RPMI8226 (cell line): Measurements from ENCODE around the gene TMEM154.

ENCODE experiments used
- DNase-seq: peaks from one replicate; pipeline ENCODE4 v3.0.0-alpha.2; 2015

The TMEM154 gene

GRCh38 chr4:152626790-152627189 lies 53.0 kb downstream of the TMEM154 start:
- no peak for DNase-seq

GRCh38 chr4:152620915-152621314 lies 58.9 kb downstream of the TMEM154 start:
- DNase-seq, result no peak

DNA sequence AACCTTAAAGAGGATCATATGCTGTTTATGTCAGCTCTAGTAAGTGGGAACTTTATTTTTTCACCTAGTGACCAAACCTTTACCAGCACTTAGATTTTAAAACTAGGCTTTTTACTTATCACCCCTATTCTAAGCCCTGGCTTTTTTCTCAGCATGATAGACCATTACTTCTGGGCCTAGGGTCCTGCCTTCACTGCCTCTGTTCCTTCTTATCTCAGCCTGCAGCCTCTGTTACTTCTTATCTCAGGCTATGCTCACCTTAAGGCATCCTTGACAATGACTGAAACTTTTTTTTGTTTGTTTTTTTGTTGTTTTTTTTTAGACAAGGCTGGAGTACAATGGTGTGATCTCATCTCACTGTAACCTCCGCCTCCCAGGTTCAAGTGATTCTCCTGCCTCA lies 59.6 kb downstream of the TMEM154 start:
- DNase-seq, result no peak

DNA sequence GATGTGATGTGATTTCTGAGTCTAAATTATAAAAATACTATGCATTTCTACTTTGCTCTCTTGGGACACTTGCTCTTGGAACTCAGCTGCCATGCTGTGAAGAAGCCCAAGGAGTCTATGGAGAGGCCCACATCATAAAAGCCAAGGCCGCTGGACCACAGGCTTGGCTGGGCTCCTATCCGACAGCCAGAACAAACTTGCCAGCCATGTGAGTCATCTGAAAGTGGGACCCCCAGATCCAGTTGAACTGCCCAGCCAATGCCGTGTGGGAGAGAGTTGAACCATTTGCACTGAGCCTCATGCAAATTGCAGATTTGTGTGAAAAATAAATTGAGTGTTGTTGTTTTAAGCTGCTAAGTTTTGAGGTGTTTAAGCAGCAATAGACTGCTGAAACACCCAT lies 60.2 kb downstream of the TMEM154 start:
- no peak for DNase-seq

GRCh38 chr4:152618971-152619370 lies 60.8 kb downstream of the TMEM154 start:
- DNase-seq, result no peak

- no peak for DNase-seq
Observed at GRCh38 chr4:152616804-152617203, 63.0 kb downstream of the TMEM154 start.

- no peak for DNase-seq
Observed at GRCh38 chr4:152613841-152614721, 65.7 kb downstream of the TMEM154 start.

GRCh38 chr4:152613351-152613750 lies 66.4 kb downstream of the TMEM154 start:
- no peak for DNase-seq

- no peak for DNase-seq
Observed at GRCh38 chr4:152610131-152610530, 69.7 kb downstream of the TMEM154 start.

DNA sequence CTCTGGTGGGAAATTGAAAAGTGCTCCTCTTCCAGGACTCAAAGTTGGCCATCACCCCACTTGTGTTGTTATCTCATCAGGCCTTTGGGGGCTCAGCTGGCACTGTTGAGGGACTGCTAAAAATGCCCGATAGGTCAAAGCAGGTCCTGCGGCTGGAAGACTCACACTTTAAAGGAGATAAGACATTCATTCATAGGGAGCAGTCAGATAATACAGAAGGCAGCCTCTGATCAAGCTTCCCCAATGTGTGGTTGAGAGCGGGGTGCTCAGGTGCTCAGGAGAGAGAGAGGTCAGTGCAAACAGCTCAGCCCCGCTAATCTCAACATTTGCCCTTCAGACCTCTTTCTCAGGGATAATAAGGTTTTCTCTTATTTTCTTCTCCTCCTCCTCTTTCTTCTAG lies 70.3 kb downstream of the TMEM154 start:
- DNase-seq, result no peak

GRCh38 chr4:152607178-152607577 lies 72.6 kb downstream of the TMEM154 start:
- no peak for DNase-seq

- DNase-seq, result no peak
Observed at GRCh38 chr4:152606753-152607152, 73.0 kb downstream of the TMEM154 start.

GRCh38 chr4:152605641-152606335 lies 74.0 kb downstream of the TMEM154 start:
- no peak for DNase-seq

DNA sequence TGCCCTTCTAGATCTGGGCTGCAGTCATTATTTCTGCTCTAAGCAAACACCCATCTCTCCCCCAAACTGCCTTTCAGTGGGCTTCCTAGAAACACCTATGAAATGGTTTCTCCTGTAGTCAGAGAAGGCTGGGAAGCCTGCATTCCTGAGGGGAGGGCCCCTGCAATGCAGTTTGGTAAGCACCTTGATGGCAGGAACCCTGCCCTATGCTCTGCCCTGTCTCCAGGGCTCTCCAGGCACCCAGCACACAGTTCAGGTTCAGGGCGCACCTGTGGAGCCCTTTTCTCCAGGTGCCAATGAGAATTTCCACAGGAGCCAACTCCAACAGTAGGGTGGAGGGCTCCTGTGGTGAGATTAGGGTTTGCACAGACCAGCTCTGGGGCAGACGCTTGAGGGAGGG lies 74.8 kb downstream of the TMEM154 start:
- DNase-seq, result no peak

DNA sequence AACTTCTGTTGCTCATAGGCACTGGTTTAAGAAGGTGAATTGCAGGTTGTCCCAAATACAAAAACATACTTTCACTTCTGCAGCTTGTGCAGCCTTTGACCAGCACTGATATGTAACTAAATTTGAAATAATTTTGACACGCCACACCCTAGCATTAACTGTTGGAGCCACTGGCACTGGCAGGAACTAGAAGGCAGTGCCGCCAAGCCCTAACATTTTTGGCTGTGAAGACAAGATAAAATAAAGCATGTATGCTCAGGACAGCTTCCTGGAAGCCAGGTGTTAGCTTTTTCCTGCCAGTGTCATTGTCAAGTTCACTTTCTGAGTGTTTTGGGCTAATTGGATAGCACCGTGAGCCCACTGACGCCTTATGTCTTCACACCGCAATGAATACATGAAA lies 78.6 kb downstream of the TMEM154 start:
- no peak for DNase-seq

- no peak for DNase-seq
Observed at GRCh38 chr4:152599636-152600035, 80.2 kb downstream of the TMEM154 start.

DNA sequence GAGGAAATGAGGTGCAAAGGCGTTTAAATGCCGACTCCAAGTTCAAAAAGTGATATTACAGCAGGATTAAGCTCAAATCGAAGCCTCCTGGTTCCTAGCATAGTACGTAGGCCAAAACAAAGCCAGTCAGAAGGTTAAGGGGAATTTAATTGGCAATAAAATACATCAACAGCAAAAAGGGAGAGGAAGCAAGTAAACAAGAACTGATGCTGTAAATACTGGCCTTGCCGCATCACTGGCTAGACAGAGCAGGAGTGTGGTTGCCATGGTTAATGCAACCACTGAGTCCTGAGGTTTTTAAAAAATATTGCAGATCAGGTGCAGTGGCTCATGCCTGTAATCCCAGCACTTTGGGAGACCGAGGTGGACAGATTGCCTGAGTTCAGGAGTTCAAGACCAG lies 80.7 kb downstream of the TMEM154 start:
- DNase-seq, result no peak

DNA sequence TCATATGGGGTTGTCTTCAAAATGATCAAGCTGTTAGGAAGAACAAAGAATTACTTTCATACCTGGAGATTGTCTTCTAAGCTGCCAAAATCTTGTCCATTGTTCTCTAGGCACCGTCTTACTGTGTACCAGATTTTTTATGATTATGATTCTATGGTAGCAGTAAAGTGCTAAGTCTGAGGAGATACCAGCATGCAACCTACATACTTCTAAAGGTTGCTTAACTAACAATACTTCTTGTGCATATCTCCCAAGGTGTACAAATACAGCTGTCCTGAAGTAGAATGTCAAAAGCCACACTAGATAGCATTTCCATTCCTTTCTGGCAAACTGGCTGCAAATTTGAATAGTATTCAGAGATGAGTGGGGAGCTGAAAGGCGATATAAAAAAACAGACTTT lies 81.3 kb downstream of the TMEM154 start:
- no peak for DNase-seq

DNA sequence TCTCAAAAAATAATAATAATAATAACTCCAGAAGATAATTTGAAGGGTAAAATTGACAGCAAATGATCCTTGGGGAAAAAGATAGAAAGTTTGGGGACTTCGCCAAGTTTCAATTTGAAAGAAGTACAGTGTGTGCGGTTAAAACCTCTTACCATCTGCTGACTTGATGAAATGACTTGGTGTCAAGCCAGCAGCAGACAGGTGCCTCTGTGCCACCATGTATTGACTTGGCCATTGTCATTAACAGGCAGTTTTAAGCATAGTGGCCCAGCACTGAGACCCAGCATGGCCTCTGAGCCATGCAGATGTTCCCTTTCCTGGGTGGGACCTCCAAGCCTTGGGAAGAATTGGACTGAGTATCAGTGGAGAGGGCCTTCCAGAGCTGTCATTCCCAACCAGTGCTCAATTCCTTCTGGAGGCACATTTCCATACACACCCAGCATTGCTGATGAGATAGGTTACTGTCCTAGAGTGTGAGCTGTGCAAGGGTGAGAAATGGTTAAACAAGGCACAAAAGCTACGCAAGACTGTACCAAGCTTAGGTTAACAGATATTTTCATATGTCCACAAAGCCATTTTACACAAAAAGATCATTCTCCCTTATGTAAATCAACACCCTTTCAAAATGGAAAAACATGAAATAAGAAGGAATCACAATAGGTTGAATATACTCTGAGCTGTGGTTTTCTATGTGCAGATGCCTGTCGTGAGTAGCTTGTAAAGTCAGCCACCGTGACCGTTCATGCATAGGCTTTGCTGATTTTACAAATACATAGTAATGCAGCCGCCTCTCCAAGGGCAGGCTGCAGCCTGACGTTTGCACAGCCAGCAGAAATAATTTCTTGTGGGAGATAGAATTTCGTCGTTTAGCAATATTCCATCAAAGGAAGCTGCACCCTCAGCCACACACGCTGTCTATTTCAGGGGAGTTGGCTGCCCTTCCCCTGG lies 84.5 kb downstream of the TMEM154 start:
- DNase-seq, result peak; percentile 80

DNA sequence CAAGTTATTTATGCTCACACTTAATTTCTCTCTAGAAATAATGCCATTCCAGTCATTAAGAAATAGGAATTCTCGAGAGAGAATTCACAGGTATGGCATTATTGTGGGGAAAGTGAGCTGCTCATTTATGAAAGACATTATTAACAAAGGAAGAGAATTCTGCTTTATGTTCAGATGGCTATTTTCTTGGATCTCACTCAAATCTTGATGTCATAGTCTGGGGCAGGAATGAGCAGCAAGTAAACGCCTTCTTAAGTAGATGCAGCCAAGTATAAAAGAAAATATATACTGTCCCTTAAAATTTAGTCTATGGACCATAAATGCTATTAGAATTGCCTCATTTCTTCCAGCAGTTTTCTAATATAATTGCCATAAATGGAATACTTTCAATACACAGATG lies 85.7 kb downstream of the TMEM154 start:
- DNase-seq, result no peak

- no peak for DNase-seq
Observed at GRCh38 chr4:152591876-152592275, 87.9 kb downstream of the TMEM154 start.

DNA sequence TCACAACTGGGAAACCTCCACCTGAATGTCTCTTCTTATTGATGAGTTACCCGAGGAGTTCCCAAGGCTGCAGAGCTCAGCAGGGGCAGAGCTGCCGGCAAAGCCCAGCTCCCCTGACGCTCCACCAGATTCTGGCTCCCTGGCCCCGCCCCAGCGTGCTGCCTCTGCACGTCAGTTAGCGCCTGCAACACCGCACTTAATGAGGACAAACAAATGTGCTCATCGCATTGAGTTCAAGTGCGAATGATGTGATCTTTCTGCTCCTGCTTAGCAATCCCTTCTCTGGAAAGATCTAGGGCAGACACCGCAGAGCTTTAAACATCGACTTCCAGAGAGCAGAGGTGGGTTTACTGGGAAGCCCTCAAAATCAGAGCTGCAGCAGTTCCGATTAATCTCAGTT lies 88.4 kb downstream of the TMEM154 start:
- DNase-seq, result no peak
